Mesothelial cell of epicardium (in vitro differentiated cells): ENCODE data around the gene ZNF497. TPM values are rescaled to one million over a fixed set of nuclear protein-coding genes. Genes with fewer than 3 reads are reported as not detected.

Source experiments
- DNase-seq, 2 experiments: peaks; one replicate each; pipeline ENCODE4 v3.0.0; 2021; ENCODE audit warnings: low spot score in 2 of 2; ENCODE audit not compliant: unreplicated experiment in 2 of 2
- H3K27ac Mint-ChIP-seq: 2 replicates; pipeline ENCODE4 v1.8.0; 2021; ENCODE audit warnings: mixed read lengths
- H3K27me3 Mint-ChIP-seq: 2 replicates; pipeline ENCODE4 v1.8.0; 2021; ENCODE audit warnings: low read depth, mixed read lengths
- H3K36me3 Mint-ChIP-seq: 2 replicates; pipeline ENCODE4 v1.8.0; 2021; ENCODE audit warnings: mixed read lengths
- H3K4me1 Mint-ChIP-seq: 2 replicates; pipeline ENCODE4 v1.8.0; 2021; ENCODE audit warnings: mixed read lengths
- H3K4me3 Mint-ChIP-seq: 2 replicates; pipeline ENCODE4 v1.8.0; 2021; ENCODE audit warnings: mild to moderate bottlenecking, moderate library complexity, mixed read lengths
- H3K9me3 Mint-ChIP-seq: 2 replicates; pipeline ENCODE4 v1.8.0; 2021; ENCODE audit warnings: mixed read lengths
- CTCF ChIP-seq: fragments of 200-600 bp; sonication (generic); IDR thresholded peaks from one replicate; pipeline ENCODE4 v1.5.0; 2021; ENCODE audit warnings: antibody characterized with exemption; ENCODE audit not compliant: unreplicated experiment
- total RNA-seq: library from RNA; stranded (reverse); gene quantifications from 3 replicates; pipeline ENCODE4 v1.2.1, GENCODE V29; 2021

Gene ZNF497
- total RNA-seq, 1 donor from 2014 or later, result 7.6 TPM

GRCh38 chr19:58355215-58355796 lies 7.2 kb downstream of the ZNF497 start:
- H3K4me3 Mint-ChIP-seq, result no peak overlapping the region
- H3K9me3 Mint-ChIP-seq, result no peaks in the 10 kb centered on the region
- no peaks in the 10 kb centered on the region for H3K4me1 Mint-ChIP-seq
- no peak overlapping the region for H3K27ac Mint-ChIP-seq
- no peak for DNase-seq
- no peak for TF ChIP-seq CTCF
- H3K36me3 Mint-ChIP-seq, result no peaks in the 10 kb centered on the region
- H3K27me3 Mint-ChIP-seq, result no peaks in the 10 kb centered on the region

- Mint-ChIP-seq H3K9me3 (no peaks in the 10 kb centered on the region), H3K4me1 (no peaks in the 10 kb centered on the region), H3K36me3 (peaks cover 2% of the 10 kb centered on the region), H3K27me3 (no peaks in the 10 kb centered on the region), H3K27ac (no peak overlapping the region), H3K4me3 (no peak overlapping the region)
- TF ChIP-seq CTCF, result no peak
- DNase-seq, result no peak
Measured at GRCh38 chr19:58354478-58355030, 8.0 kb downstream of the ZNF497 start.

GRCh38 chr19:58353717-58354477 lies 8.7 kb downstream of the ZNF497 start:
- no peak overlapping the region for H3K4me3 Mint-ChIP-seq
- peaks cover 4% of the 10 kb centered on the region for H3K36me3 Mint-ChIP-seq
- no peak for DNase-seq
- no peak overlapping the region for H3K27ac Mint-ChIP-seq
- H3K27me3 Mint-ChIP-seq, result peaks cover 1% of the 10 kb centered on the region
- H3K4me1 Mint-ChIP-seq, result no peaks in the 10 kb centered on the region
- no peak for TF ChIP-seq CTCF
- no peaks in the 10 kb centered on the region for H3K9me3 Mint-ChIP-seq

GRCh38 chr19:58352760-58353671 lies 9.5 kb downstream of the ZNF497 start, which contains the start of gene A1BG:
A1BG (minus strand) TSS chr19:58353492; CDS start chr19:58353437, 55 bp downstream.
- H3K4me3 Mint-ChIP-seq, result no peak within 1 kb of the TSS
- peaks cover 2% of the 10 kb centered on the region for H3K4me1 Mint-ChIP-seq
- no peak for TF ChIP-seq CTCF
- no peak within 1 kb of the TSS for H3K27ac Mint-ChIP-seq
- DNase-seq, result no peak
- peaks cover 8% of the 10 kb centered on the region for H3K27me3 Mint-ChIP-seq
- no peaks in the 10 kb centered on the region for H3K9me3 Mint-ChIP-seq
- H3K36me3 Mint-ChIP-seq, result peaks cover 4% of the 10 kb centered on the region

GRCh38 chr19:58351990-58352755 lies 10.4 kb downstream of the ZNF497 start:
- H3K27ac Mint-ChIP-seq, result no peak overlapping the region
- peaks cover 4% of the 10 kb centered on the region for H3K36me3 Mint-ChIP-seq
- peaks cover 7% of the 10 kb centered on the region for H3K4me1 Mint-ChIP-seq
- no peaks in the 10 kb centered on the region for H3K9me3 Mint-ChIP-seq
- DNase-seq, result no peak
- no peak overlapping the region for H3K4me3 Mint-ChIP-seq
- TF ChIP-seq CTCF, result no peak
- peaks cover 13% of the 10 kb centered on the region for H3K27me3 Mint-ChIP-seq
